HEK293 (cell line): ENCODE data around the gene EIF4B.

Experiments
- GFI1B ChIP-seq: fragments of 450-650 bp; formaldehyde crosslinking; IDR thresholded peaks from 2 replicates; pipeline ENCODE4 v1.5.1; 2016; ENCODE audit warnings: missing biosample characterization, missing genetic modification characterization
- PRDM1 ChIP-seq: fragments of 450-650 bp; formaldehyde crosslinking; IDR thresholded peaks from 2 replicates; pipeline ENCODE4; 2016; ENCODE audit warnings: missing biosample characterization, missing genetic modification characterization
- SCRT2 ChIP-seq: fragments of 450-650 bp; formaldehyde crosslinking; IDR thresholded peaks from 2 replicates; pipeline ENCODE4 v1.5.1; 2016; ENCODE audit warnings: missing biosample characterization, missing genetic modification characterization
- ZFHX2 ChIP-seq: fragments of 450-650 bp; formaldehyde crosslinking; conservative IDR thresholded peaks from 2 replicates; pipeline ENCODE4 v1.5.1; 2016; ENCODE audit warnings: missing biosample characterization, missing genetic modification characterization
- ZFP37 ChIP-seq: fragments of 450-650 bp; formaldehyde crosslinking; IDR thresholded peaks from 2 replicates; pipeline ENCODE4 v1.5.1; 2016; ENCODE audit warnings: missing biosample characterization, missing genetic modification characterization
- ZNF184 ChIP-seq: fragments of 450-650 bp; IDR thresholded peaks from 2 replicates; pipeline ENCODE4 v1.5.1; 2018; ENCODE audit warnings: missing biosample characterization, mild to moderate bottlenecking, missing genetic modification characterization
- ZNF292 ChIP-seq: fragments of 450-650 bp; formaldehyde crosslinking; IDR thresholded peaks from 2 replicates; pipeline ENCODE4 v1.5.1; 2016; ENCODE audit warnings: low read depth, missing biosample characterization, missing genetic modification characterization, borderline replicate concordance
- ZNF302 ChIP-seq: fragments of 450-650 bp; formaldehyde crosslinking; IDR thresholded peaks from 2 replicates; pipeline ENCODE4 v1.5.1; 2016; ENCODE audit warnings: missing biosample characterization, missing genetic modification characterization, low read depth
- ZNF335 ChIP-seq: fragments of 450-650 bp; formaldehyde crosslinking; conservative IDR thresholded peaks from 2 replicates; pipeline ENCODE4 v1.5.1; 2016; ENCODE audit warnings: missing biosample characterization, missing genetic modification characterization
- ZNF354C ChIP-seq: fragments of 450-650 bp; formaldehyde crosslinking; IDR thresholded peaks from 2 replicates; pipeline ENCODE4 v1.5.1; 2016; ENCODE audit warnings: missing biosample characterization, missing genetic modification characterization, low read depth, borderline replicate concordance
- ZNF391 ChIP-seq: fragments of 450-650 bp; formaldehyde crosslinking; IDR thresholded peaks from 2 replicates; pipeline ENCODE4 v1.5.1; 2016; ENCODE audit warnings: low read depth, missing biosample characterization, missing genetic modification characterization, borderline replicate concordance
- ZNF510 ChIP-seq: fragments of 450-650 bp; formaldehyde crosslinking; IDR thresholded peaks from 2 replicates; pipeline ENCODE4 v1.5.1; 2018; ENCODE audit warnings: mild to moderate bottlenecking, missing genetic modification characterization, missing biosample characterization; ENCODE audit not compliant: insufficient replicate concordance
- ZNF555 ChIP-seq: fragments of 450-650 bp; formaldehyde crosslinking; conservative IDR thresholded peaks from 2 replicates; pipeline ENCODE4 v1.5.1; 2017; ENCODE audit warnings: missing biosample characterization, mild to moderate bottlenecking, missing genetic modification characterization, inconsistent platforms
- ZNF707 ChIP-seq: fragments of 450-650 bp; formaldehyde crosslinking; IDR thresholded peaks from 2 replicates; pipeline ENCODE4 v1.5.1; 2016; ENCODE audit warnings: missing biosample characterization, missing genetic modification characterization
- TF ChIP-seq, protein P1 (sequence below): fragments of 450-650 bp; formaldehyde crosslinking; IDR thresholded peaks from 2 replicates; pipeline ENCODE4 v1.5.1; 2017; ENCODE audit warnings: missing biosample characterization, missing genetic modification characterization
- TF ChIP-seq, protein P2 (sequence below): fragments of 450-650 bp; formaldehyde crosslinking; IDR thresholded peaks from 2 replicates; pipeline ENCODE4 v1.5.1; 2016; ENCODE audit warnings: missing biosample characterization, missing genetic modification characterization
- TF ChIP-seq, protein P3 (sequence below): fragments of 450-650 bp; formaldehyde crosslinking; IDR thresholded peaks from 2 replicates; pipeline ENCODE4 v1.5.1; 2016; ENCODE audit warnings: missing biosample characterization, missing genetic modification characterization
- TF ChIP-seq, protein P4 (sequence below): fragments of 450-650 bp; formaldehyde crosslinking; IDR thresholded peaks from 2 replicates; pipeline ENCODE4 v1.5.1; 2017; ENCODE audit warnings: missing biosample characterization, missing genetic modification characterization
- TF ChIP-seq, protein P5 (sequence below): fragments of 450-650 bp; formaldehyde crosslinking; IDR thresholded peaks from 2 replicates; pipeline ENCODE4 v1.5.0; 2017; ENCODE audit warnings: missing biosample characterization, missing genetic modification characterization, borderline replicate concordance
- TF ChIP-seq, protein P6 (sequence below): fragments of 450-650 bp; formaldehyde crosslinking; IDR thresholded peaks from 2 replicates; pipeline ENCODE4 v1.5.1; 2016; ENCODE audit warnings: missing biosample characterization, missing genetic modification characterization
- TF ChIP-seq, protein P7 (sequence below): fragments of 450-650 bp; formaldehyde crosslinking; optimal IDR thresholded peaks from 2 replicates; pipeline ENCODE3; 2016; ENCODE audit warnings: missing biosample characterization, mild to moderate bottlenecking, missing genetic modification characterization
- TF ChIP-seq, protein P8 (sequence below): fragments of 450-650 bp; formaldehyde crosslinking; IDR thresholded peaks from 2 replicates; pipeline ENCODE4 v1.5.1; 2016; ENCODE audit warnings: missing biosample characterization, missing genetic modification characterization

EIF4B gene

DNA sequence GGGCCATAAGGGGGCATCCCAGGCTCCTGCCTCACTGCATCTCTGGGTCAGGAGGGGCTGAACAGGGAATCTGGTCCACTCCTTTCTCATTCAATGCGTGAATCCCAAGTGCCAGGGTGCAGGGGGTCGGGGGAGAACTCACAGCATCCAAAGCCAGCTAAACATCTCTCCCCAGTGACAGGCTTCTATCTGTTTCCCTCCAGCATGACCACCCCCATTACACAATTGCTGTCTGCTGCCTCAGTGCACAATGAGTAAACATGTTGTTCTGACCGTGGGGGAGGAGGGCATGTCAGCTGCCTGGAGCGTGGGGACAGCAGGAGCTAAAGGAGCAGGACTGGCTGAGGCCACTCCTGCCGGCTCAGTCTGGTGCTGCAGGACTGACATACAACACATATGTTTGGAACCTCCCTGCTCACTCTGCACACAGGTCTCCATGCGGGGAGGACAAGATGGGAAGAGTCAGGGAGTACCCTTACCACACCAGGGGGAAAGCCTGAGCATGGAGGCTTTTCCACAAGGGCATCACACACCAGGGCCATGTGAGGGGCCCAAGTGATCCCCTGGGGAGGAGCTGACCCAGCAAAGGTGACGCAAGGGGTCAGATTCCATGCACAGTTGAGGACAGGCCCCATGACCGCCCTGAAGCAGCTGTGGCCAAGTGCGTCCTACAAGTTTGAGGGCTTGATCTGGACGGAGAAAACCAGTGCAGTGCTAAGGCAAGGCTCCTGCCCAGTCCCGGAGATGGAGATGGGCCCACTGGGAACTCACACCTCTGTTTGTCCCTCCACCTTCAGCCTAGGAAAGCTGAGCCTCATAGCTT, 45.0 kb downstream of the EIF4B start (continued):
- TF ChIP-seq, protein P1, sequence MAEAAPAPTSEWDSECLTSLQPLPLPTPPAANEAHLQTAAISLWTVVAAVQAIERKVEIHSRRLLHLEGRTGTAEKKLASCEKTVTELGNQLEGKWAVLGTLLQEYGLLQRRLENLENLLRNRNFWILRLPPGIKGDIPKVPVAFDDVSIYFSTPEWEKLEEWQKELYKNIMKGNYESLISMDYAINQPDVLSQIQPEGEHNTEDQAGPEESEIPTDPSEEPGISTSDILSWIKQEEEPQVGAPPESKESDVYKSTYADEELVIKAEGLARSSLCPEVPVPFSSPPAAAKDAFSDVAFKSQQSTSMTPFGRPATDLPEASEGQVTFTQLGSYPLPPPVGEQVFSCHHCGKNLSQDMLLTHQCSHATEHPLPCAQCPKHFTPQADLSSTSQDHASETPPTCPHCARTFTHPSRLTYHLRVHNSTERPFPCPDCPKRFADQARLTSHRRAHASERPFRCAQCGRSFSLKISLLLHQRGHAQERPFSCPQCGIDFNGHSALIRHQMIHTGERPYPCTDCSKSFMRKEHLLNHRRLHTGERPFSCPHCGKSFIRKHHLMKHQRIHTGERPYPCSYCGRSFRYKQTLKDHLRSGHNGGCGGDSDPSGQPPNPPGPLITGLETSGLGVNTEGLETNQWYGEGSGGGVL, result no peak
- no peak for TF ChIP-seq GFI1B (tag by site-specific recombination)
- TF ChIP-seq ZNF335 (tag by site-specific recombination), result peak; percentile 50; the same call in 1 of the 2 replicates
- TF ChIP-seq ZNF354C (tag by site-specific recombination), result no peak
- TF ChIP-seq SCRT2 (tag by site-specific recombination), result no peak
- no peak for TF ChIP-seq ZNF302 (tag by site-specific recombination)
- TF ChIP-seq, protein P2, sequence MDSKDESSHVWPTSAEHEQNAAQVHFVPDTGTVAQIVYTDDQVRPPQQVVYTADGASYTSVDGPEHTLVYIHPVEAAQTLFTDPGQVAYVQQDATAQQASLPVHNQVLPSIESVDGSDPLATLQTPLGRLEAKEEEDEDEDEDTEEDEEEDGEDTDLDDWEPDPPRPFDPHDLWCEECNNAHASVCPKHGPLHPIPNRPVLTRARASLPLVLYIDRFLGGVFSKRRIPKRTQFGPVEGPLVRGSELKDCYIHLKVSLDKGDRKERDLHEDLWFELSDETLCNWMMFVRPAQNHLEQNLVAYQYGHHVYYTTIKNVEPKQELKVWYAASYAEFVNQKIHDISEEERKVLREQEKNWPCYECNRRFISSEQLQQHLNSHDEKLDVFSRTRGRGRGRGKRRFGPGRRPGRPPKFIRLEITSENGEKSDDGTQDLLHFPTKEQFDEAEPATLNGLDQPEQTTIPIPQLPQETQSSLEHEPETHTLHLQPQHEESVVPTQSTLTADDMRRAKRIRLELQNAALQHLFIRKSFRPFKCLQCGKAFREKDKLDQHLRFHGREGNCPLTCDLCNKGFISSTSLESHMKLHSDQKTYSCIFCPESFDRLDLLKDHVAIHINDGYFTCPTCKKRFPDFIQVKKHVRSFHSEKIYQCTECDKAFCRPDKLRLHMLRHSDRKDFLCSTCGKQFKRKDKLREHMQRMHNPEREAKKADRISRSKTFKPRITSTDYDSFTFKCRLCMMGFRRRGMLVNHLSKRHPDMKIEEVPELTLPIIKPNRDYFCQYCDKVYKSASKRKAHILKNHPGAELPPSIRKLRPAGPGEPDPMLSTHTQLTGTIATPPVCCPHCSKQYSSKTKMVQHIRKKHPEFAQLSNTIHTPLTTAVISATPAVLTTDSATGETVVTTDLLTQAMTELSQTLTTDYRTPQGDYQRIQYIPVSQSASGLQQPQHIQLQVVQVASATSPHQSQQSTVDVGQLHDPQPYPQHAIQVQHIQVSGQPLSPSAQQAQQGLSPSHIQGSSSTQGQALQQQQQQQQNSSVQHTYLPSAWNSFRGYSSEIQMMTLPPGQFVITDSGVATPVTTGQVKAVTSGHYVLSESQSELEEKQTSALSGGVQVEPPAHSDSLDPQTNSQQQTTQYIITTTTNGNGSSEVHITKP, result 0 out of 2 replicates have a peak, but pooled peaks have one; percentile 19
- no peak for TF ChIP-seq ZNF555 (tag by site-specific recombination)
- TF ChIP-seq ZNF184 (tag by site-specific recombination), result no peak
- TF ChIP-seq, protein P3, sequence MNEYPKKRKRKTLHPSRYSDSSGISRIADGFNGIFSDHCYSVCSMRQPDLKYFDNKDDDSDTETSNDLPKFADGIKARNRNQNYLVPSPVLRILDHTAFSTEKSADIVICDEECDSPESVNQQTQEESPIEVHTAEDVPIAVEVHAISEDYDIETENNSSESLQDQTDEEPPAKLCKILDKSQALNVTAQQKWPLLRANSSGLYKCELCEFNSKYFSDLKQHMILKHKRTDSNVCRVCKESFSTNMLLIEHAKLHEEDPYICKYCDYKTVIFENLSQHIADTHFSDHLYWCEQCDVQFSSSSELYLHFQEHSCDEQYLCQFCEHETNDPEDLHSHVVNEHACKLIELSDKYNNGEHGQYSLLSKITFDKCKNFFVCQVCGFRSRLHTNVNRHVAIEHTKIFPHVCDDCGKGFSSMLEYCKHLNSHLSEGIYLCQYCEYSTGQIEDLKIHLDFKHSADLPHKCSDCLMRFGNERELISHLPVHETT, result no peak
- TF ChIP-seq, protein P4, sequence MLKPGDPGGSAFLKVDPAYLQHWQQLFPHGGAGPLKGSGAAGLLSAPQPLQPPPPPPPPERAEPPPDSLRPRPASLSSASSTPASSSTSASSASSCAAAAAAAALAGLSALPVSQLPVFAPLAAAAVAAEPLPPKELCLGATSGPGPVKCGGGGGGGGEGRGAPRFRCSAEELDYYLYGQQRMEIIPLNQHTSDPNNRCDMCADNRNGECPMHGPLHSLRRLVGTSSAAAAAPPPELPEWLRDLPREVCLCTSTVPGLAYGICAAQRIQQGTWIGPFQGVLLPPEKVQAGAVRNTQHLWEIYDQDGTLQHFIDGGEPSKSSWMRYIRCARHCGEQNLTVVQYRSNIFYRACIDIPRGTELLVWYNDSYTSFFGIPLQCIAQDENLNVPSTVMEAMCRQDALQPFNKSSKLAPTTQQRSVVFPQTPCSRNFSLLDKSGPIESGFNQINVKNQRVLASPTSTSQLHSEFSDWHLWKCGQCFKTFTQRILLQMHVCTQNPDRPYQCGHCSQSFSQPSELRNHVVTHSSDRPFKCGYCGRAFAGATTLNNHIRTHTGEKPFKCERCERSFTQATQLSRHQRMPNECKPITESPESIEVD, result no peak
- TF ChIP-seq ZNF510 (tag by site-specific recombination), result no peak
- TF ChIP-seq ZNF292 (tag by site-specific recombination), result no peak
- TF ChIP-seq ZFHX2 (tag by site-specific recombination), result peak; percentile 63
- TF ChIP-seq, protein P5, sequence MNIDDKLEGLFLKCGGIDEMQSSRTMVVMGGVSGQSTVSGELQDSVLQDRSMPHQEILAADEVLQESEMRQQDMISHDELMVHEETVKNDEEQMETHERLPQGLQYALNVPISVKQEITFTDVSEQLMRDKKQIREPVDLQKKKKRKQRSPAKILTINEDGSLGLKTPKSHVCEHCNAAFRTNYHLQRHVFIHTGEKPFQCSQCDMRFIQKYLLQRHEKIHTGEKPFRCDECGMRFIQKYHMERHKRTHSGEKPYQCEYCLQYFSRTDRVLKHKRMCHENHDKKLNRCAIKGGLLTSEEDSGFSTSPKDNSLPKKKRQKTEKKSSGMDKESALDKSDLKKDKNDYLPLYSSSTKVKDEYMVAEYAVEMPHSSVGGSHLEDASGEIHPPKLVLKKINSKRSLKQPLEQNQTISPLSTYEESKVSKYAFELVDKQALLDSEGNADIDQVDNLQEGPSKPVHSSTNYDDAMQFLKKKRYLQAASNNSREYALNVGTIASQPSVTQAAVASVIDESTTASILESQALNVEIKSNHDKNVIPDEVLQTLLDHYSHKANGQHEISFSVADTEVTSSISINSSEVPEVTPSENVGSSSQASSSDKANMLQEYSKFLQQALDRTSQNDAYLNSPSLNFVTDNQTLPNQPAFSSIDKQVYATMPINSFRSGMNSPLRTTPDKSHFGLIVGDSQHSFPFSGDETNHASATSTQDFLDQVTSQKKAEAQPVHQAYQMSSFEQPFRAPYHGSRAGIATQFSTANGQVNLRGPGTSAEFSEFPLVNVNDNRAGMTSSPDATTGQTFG (tag by site-specific recombination), result no peak
- TF ChIP-seq PRDM1, result no peak
- TF ChIP-seq ZNF707 (tag by site-specific recombination), result no peak
- TF ChIP-seq, protein P6, sequence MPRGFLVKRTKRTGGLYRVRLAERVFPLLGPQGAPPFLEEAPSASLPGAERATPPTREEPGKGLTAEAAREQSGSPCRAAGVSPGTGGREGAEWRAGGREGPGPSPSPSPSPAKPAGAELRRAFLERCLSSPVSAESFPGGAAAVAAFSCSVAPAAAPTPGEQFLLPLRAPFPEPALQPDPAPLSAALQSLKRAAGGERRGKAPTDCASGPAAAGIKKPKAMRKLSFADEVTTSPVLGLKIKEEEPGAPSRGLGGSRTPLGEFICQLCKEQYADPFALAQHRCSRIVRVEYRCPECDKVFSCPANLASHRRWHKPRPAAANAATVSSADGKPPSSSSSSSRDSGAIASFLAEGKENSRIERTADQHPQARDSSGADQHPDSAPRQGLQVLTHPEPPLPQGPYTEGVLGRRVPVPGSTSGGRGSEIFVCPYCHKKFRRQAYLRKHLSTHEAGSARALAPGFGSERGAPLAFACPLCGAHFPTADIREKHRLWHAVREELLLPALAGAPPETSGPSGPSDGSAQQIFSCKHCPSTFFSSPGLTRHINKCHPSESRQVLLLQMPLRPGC (tag by site-specific recombination), result no peak
- TF ChIP-seq, protein P7, sequence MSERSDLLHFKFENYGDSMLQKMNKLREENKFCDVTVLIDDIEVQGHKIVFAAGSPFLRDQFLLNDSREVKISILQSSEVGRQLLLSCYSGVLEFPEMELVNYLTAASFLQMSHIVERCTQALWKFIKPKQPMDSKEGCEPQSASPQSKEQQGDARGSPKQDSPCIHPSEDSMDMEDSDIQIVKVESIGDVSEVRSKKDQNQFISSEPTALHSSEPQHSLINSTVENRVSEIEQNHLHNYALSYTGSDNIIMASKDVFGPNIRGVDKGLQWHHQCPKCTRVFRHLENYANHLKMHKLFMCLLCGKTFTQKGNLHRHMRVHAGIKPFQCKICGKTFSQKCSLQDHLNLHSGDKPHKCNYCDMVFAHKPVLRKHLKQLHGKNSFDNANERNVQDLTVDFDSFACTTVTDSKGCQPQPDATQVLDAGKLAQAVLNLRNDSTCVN (tag by site-specific recombination), result no peak
- TF ChIP-seq, protein P8, sequence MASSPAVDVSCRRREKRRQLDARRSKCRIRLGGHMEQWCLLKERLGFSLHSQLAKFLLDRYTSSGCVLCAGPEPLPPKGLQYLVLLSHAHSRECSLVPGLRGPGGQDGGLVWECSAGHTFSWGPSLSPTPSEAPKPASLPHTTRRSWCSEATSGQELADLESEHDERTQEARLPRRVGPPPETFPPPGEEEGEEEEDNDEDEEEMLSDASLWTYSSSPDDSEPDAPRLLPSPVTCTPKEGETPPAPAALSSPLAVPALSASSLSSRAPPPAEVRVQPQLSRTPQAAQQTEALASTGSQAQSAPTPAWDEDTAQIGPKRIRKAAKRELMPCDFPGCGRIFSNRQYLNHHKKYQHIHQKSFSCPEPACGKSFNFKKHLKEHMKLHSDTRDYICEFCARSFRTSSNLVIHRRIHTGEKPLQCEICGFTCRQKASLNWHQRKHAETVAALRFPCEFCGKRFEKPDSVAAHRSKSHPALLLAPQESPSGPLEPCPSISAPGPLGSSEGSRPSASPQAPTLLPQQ (tag by site-specific recombination), result no peak; the same call in 1 of the 2 replicates
- no peak for TF ChIP-seq ZFP37 (tag by site-specific recombination)
- no peak for TF ChIP-seq ZNF391 (tag by site-specific recombination)
